ENCODE results near the gene ADD3. TPM values are rescaled to one million over a fixed set of nuclear protein-coding genes. Genes with fewer than 3 reads are reported as not detected.
"Not testable (repeated sequence)": the region's sequence is repeated elsewhere in the genome, so short reads cannot be mapped to it uniquely, and the experiment has no call there.

Gene ADD3
- total RNA-seq, 4 donors from 2014 or later, result 91.9 to 185 (median 155) TPM

- DNase-seq (ENCODE audit: low spot score in 2 of 2), result no peak
- H3K4me3 ChIP-seq (ENCODE audit: low read depth, poor library complexity, severe bottlenecking), result no peak overlapping the region
- TF ChIP-seq POLR2A (IDR thresholded peaks at IDR 0.05), result no peak
- intact Hi-C loops (cut with DNase I; ENCODE audit: low total_unique reads), result no loop called here
Observed at GRCh38 chr10:110107887-110108286, 100.1 kb downstream of the ADD3 start.

- H3K4me3 ChIP-seq (ENCODE audit: low read depth, poor library complexity, severe bottlenecking), result no peak overlapping the region
- TF ChIP-seq POLR2A (IDR thresholded peaks at IDR 0.05) (no peak), CTCF (IDR thresholded peaks at IDR 0.05) (no peak)
- no peak for DNase-seq (ENCODE audit: low spot score in 2 of 2)
- intact Hi-C loops (cut with DNase I; ENCODE audit: low total_unique reads), result no loop called here
Observed at GRCh38 chr10:110109511-110109910, 101.7 kb downstream of the ADD3 start.

DNA sequence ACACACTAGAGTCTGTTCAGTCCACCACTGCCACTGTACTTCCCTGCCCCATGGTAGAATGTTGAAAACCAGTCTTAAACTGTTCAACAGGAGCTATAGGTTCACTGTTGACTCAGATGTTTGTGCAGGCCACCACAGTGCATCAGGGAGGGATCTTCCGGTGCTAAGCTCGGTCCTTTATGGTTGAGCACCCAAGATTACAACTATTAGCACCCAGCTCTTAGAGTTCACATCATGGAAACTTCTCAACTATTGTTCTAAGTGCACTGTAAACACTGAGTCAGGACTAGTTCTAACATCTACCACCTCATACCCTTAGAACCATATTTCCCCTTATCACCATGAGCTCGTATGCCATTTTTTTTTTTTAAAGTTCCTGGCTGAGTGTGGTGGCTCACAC lies 102.6 kb downstream of the ADD3 start:
- no peak for TF ChIP-seq CTCF (IDR thresholded peaks at IDR 0.05)
- no peak for TF ChIP-seq POLR2A (IDR thresholded peaks at IDR 0.05)
- intact Hi-C loops (cut with DNase I; ENCODE audit: low total_unique reads), result no loop called here
- 97 to 99% methylated on average over 3 of the region's 3 CpGs for WGBS, 2 donors
- no peak for DNase-seq (ENCODE audit: low spot score in 2 of 2)
- H3K4me3 ChIP-seq (ENCODE audit: low read depth, poor library complexity, severe bottlenecking), result no peak overlapping the region

- H3K4me3 ChIP-seq (ENCODE audit: low read depth, poor library complexity, severe bottlenecking), result no peak overlapping the region
- no peak for DNase-seq (ENCODE audit: low spot score in 2 of 2)
- TF ChIP-seq CTCF (IDR thresholded peaks at IDR 0.05), result no peak
- no peak for TF ChIP-seq POLR2A (IDR thresholded peaks at IDR 0.05)
- intact Hi-C loops (cut with DNase I; ENCODE audit: low total_unique reads), result no loop called here
- WGBS, 2 donors, result 92 to 97% methylated on average over 4 of the region's 4 CpGs
Observed at GRCh38 chr10:110113670-110114337, 106.0 kb downstream of the ADD3 start.

GRCh38 chr10:110114668-110115067 lies 106.9 kb downstream of the ADD3 start:
- DNase-seq (ENCODE audit: low spot score in 2 of 2); intact Hi-C loops (cut with DNase I; ENCODE audit: low total_unique reads); H3K4me3 ChIP-seq (ENCODE audit: low read depth, poor library complexity, severe bottlenecking): not testable (repeated sequence)
- WGBS, 2 donors, result 95 to 97% methylated on average over 2 of the region's 2 CpGs

GRCh38 chr10:110115784-110116520 lies 108.2 kb downstream of the ADD3 start:
- 72 to 81% methylated on average over 4 of the region's 4 CpGs for WGBS, 2 donors
- DNase-seq (ENCODE audit: low spot score in 2 of 2), result no peak
- TF ChIP-seq CTCF (IDR thresholded peaks at IDR 0.05) (no peak), POLR2A (IDR thresholded peaks at IDR 0.05) (no peak)
- H3K4me3 ChIP-seq (ENCODE audit: low read depth, poor library complexity, severe bottlenecking), result no peak overlapping the region
- intact Hi-C loops (cut with DNase I; ENCODE audit: low total_unique reads), result no loop called here
